Mesothelial cell of epicardium (in vitro differentiated cells): ENCODE measurements around the gene CRYBB1. TPM values are rescaled to one million over a fixed set of nuclear protein-coding genes. Genes with fewer than 3 reads are reported as not detected.
A peak's percentile ranks its signal among the peaks of the same experiment; 100 is the strongest.

Experiments
- DNase-seq, 2 experiments: peaks; one replicate each; pipeline ENCODE4 v3.0.0; 2021; ENCODE audit warnings: low spot score in 2 of 2; ENCODE audit not compliant: unreplicated experiment in 2 of 2
- H3K27ac Mint-ChIP-seq: 2 replicates; pipeline ENCODE4 v1.8.0; 2021; ENCODE audit warnings: mixed read lengths
- H3K27me3 Mint-ChIP-seq: 2 replicates; pipeline ENCODE4 v1.8.0; 2021; ENCODE audit warnings: low read depth, mixed read lengths
- H3K36me3 Mint-ChIP-seq: 2 replicates; pipeline ENCODE4 v1.8.0; 2021; ENCODE audit warnings: mixed read lengths
- H3K4me1 Mint-ChIP-seq: 2 replicates; pipeline ENCODE4 v1.8.0; 2021; ENCODE audit warnings: mixed read lengths
- H3K4me3 Mint-ChIP-seq: 2 replicates; pipeline ENCODE4 v1.8.0; 2021; ENCODE audit warnings: mild to moderate bottlenecking, moderate library complexity, mixed read lengths
- H3K9me3 Mint-ChIP-seq: 2 replicates; pipeline ENCODE4 v1.8.0; 2021; ENCODE audit warnings: mixed read lengths
- total RNA-seq: library from RNA; stranded (reverse); gene quantifications from 3 replicates; pipeline ENCODE4 v1.2.1, GENCODE V29; 2021
- TF ChIP-seq, protein P1 (sequence below): fragments of 200-600 bp; sonication (generic); IDR thresholded peaks from one replicate; pipeline ENCODE4 v1.5.0; 2021; ENCODE audit warnings: antibody characterized with exemption; ENCODE audit not compliant: unreplicated experiment

CRYBB1 gene
- total RNA-seq, 1 donor from 2014 or later: not detected

DNA sequence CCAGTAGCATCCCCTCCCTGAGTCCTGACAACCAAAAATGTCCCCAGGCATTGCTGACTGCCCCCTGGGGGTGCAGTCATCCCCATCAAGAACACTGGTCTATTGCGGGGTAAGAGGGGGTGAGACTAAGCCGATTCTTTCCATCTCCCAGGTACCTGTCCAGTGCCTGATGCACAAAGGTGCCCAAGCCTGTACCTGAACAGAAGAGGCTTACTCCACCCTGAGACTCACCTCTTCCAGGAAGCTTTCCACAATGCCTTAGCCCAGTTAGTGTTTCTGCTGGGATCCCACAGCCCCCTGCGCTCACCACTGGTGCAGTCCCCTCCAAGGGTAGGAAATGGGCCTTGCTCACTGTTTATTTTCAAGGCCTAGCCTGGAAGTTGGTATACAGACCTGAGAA lies 50.8 kb downstream of the CRYBB1 start:
- TF ChIP-seq, protein P1, sequence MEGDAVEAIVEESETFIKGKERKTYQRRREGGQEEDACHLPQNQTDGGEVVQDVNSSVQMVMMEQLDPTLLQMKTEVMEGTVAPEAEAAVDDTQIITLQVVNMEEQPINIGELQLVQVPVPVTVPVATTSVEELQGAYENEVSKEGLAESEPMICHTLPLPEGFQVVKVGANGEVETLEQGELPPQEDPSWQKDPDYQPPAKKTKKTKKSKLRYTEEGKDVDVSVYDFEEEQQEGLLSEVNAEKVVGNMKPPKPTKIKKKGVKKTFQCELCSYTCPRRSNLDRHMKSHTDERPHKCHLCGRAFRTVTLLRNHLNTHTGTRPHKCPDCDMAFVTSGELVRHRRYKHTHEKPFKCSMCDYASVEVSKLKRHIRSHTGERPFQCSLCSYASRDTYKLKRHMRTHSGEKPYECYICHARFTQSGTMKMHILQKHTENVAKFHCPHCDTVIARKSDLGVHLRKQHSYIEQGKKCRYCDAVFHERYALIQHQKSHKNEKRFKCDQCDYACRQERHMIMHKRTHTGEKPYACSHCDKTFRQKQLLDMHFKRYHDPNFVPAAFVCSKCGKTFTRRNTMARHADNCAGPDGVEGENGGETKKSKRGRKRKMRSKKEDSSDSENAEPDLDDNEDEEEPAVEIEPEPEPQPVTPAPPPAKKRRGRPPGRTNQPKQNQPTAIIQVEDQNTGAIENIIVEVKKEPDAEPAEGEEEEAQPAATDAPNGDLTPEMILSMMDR: no peak
- Mint-ChIP-seq H3K36me3 (no peaks in the 10 kb centered on the region), H3K27ac (peak overlapping the region; percentile 91), H3K4me3 (no peak overlapping the region), H3K4me1 (peaks cover 23% of the 10 kb centered on the region), H3K27me3 (no peaks in the 10 kb centered on the region), H3K9me3 (no peaks in the 10 kb centered on the region)
- no peak for DNase-seq

DNA sequence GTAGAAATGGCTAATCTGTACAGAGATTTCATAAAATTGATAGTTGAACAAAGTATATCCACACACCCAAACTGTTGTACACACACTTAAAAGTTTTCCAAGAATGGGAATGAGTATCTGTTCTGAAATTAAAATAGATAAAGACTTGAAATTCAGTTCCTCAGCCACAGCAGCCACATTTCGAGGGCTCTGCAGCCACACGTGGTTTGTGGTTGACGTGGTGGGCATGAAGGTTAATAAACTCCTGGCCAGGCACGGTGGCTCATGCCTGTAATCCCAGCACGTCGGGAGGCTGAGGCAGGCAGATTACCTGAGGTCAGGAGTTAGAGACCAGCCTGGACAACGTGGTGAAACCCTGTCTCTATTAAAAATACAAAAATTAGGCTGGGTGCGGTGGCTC lies 51.9 kb downstream of the CRYBB1 start:
- Mint-ChIP-seq H3K36me3 (no peaks in the 10 kb centered on the region), H3K4me1 (peaks cover 21% of the 10 kb centered on the region), H3K27ac (no peak overlapping the region), H3K9me3 (no peaks in the 10 kb centered on the region), H3K27me3 (no peaks in the 10 kb centered on the region), H3K4me3 (no peak overlapping the region)
- DNase-seq: no peak
- TF ChIP-seq, protein P1: no peak

DNA sequence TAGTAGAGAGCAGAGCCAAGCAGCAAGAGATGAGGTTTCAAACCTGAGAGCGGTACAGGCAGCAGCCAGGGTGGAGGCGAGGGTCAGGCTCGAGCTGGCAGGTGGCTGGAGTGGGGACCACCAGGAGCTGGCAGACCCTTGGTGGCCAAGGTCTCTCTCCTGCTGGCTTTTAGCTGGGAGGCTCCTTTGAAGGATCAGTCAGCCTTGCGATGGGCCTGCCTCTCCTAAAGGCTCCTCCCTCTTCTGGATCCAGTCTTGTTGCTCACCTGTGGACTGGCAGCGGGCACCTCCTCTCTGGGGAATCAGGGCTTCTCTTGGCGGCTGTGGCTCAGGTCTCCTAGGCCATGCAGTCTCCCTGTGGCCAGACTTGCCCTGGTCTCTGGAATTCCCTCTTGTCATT lies 52.6 kb downstream of the CRYBB1 start:
- no peak overlapping the region for H3K4me3 Mint-ChIP-seq
- H3K27me3 Mint-ChIP-seq: no peaks in the 10 kb centered on the region
- no peaks in the 10 kb centered on the region for H3K9me3 Mint-ChIP-seq
- no peak for DNase-seq
- peaks cover 14% of the 10 kb centered on the region for H3K4me1 Mint-ChIP-seq
- no peak overlapping the region for H3K27ac Mint-ChIP-seq
- TF ChIP-seq, protein P1: no peak
- H3K36me3 Mint-ChIP-seq: no peaks in the 10 kb centered on the region

DNA sequence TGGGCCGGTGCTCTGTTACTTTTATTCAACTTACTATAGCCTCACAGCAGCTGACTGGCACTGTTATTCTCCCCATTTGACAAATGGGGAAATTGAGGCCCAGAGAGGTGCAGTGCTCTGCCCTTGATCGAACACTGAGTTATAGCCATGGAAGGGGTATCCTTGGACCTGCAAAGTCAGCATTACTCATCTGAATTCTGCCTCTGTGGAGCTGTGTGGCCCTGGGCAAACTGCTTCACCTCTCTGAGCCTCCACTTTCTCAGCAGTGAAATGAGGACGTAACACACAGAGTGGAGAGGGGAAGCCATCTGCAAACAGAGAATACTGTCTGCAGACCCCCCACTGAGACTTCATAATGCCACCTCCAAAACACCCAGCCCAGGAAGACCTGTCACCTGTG lies 53.2 kb downstream of the CRYBB1 start:
- no peaks in the 10 kb centered on the region for H3K9me3 Mint-ChIP-seq
- no peak overlapping the region for H3K4me3 Mint-ChIP-seq
- H3K36me3 Mint-ChIP-seq: no peaks in the 10 kb centered on the region
- H3K4me1 Mint-ChIP-seq: peaks cover 12% of the 10 kb centered on the region
- TF ChIP-seq, protein P1: no peak
- no peaks in the 10 kb centered on the region for H3K27me3 Mint-ChIP-seq
- no peak for DNase-seq
- H3K27ac Mint-ChIP-seq: no peak overlapping the region

DNA sequence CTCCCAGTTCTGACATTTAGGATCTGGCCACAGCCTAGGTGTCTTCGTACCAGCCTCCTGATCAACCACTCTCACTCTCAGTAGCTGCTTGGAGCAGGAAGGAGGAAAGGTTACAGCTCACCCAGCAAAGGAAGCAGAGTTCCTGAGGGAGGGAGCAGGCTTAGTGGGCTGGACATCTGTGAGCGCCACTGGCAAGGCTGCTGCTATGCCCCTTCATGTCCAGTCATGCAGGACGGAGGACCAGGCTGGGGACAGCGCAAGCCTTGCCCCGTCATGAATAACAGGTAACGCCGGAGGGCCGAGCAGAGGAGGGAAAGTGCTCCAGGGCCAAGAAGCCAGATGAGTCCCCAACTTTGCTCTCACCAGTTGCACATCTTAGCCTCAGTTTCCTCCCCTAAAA lies 53.6 kb downstream of the CRYBB1 start:
- TF ChIP-seq, protein P1: no peak
- no peak for DNase-seq
- Mint-ChIP-seq H3K36me3 (no peaks in the 10 kb centered on the region), H3K27me3 (no peaks in the 10 kb centered on the region), H3K4me3 (no peak overlapping the region), H3K4me1 (peaks cover 12% of the 10 kb centered on the region), H3K27ac (peak overlapping the region; percentile 0), H3K9me3 (no peaks in the 10 kb centered on the region)

DNA sequence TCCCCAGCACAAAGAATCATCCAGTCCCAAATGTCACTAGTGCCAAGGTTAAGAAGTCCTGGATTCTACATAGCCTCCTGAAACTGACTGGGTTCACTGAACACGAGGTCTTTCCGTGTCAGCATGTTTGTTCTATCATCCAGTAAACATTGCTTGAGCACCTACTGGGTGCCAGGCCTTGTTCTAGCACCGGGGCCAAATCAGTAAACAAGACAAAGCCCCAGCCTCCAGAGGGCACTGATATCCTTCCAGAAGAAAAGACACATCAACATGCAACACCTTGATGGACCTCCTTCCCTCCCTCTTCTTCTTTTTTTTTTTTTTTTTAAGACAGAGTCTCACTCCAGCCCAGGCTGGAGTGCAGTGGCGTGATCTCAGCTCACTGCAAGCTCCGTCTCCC lies 54.8 kb downstream of the CRYBB1 start:
- TF ChIP-seq, protein P1: no peak
- DNase-seq: no peak
- H3K4me3 Mint-ChIP-seq: no peak overlapping the region
- no peak overlapping the region for H3K27ac Mint-ChIP-seq
- H3K27me3 Mint-ChIP-seq: no peaks in the 10 kb centered on the region
- H3K9me3 Mint-ChIP-seq: no peaks in the 10 kb centered on the region
- H3K4me1 Mint-ChIP-seq: peaks cover 6% of the 10 kb centered on the region
- no peaks in the 10 kb centered on the region for H3K36me3 Mint-ChIP-seq
